Measurements from ENCODE around the gene EEF2.
"Not testable (repeated sequence)": the region's sequence is repeated elsewhere in the genome, so short reads cannot be mapped to it uniquely, and the experiment has no call there.

Gene EEF2

DNA sequence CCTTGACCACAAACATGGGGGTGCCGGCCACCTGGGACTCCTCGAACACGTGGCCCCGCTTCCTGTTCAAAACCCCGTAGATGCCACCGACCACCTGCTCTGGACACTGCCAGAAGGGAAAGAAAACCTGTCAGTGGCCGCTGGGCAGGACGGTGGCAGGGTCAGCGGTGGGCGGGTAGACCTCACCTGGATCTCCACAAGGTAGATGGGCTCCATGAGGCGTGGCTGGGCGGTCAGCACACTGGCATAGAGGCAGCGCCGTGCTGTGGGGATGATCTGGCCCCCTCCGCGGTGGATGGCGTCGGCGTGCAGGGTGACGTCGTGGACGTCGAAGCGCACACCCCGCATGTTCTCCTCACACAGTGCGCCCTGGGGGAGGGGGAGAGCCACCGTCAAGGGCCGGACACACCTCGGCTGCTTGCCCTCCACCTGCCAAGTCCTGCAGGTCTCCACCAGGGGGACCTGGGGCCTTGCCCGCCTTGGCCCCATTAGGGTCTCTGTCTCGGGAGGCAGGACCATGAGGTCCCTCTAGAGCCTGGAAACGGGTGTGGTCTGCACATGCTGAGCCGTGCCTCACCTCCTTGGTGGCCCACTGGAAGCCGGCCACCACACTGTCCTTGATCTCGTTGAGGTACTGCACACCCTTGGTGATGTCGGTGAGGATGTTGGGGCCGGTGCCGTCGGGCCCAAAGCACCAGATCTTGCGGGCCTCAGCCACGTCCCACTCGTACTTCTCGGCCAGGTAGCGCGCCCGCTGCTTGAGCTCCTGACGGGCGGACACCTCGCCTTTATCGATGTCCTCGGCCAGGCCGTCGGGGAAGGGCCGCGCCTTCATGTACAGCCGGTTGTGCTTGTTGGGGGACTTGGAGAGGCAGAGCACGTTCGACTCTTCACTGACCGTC lies 7.8 kb downstream of the EEF2 start:
- Mint-ChIP-seq H3K4me3 (peak overlapping the region in 1 of 2 donors; percentile 42), H3K36me3 (ENCODE audit: insufficient read depth) (peaks cover 83% of the 10 kb centered on the region), H3K9me3 (no peaks in the 10 kb centered on the region), H3K27ac (peak overlapping the region; percentile 28 to 86), H3K4me1 (ENCODE audit: low read depth in 2 of 2) (peaks cover 4 to 9% of the 10 kb centered on the region in 2 donors), H3K27me3 (no peaks in the 10 kb centered on the region)
- DNase-seq (no peak), ATAC-seq (replicated peaks) (peak; percentile 7)

DNA sequence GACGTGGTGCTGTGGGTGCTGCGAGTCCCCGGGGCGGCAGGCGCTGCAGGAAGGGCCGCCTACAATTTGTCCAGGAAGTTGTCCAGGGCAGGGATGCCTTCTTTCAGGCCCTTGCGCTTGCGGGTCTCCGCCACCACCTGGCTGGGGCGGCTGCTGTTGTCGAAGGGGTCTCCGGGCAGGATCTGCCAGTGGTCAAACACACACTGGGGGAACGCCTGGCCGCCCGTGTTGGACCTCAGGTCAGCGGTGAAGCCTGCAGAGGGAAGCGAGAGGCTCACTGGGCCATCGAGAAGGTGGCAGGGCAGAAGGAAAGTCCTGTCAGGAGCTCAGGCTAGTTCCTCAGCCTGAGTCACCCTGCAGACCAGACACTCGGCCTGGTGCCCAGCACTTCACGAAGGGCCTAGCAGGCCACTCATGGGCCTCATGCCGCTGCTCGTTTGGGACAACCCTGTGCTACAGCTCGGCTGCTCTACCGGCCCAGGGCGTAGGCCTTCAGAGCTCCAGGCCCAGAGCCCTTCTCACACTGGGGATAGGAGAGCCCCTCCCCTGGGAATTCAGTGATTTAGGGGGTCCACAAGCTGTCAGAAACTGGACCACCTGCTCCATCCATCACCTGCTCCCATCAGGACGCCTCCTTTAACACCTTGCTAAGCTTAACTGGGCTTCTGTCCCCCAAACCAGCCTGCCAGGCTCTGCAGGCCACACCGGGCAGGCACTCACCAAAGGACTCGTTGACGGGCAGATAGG lies 8.6 kb downstream of the EEF2 start:
- peaks cover 81% of the 10 kb centered on the region for H3K36me3 Mint-ChIP-seq (ENCODE audit: insufficient read depth)
- no peaks in the 10 kb centered on the region for H3K9me3 Mint-ChIP-seq
- ATAC-seq (replicated peaks), result no peak
- H3K27ac Mint-ChIP-seq, result peak overlapping the region; percentile 28 to 86
- no peak for DNase-seq
- no peaks in the 10 kb centered on the region for H3K27me3 Mint-ChIP-seq
- H3K4me1 Mint-ChIP-seq (ENCODE audit: low read depth in 2 of 2), result peaks cover 4 to 8% of the 10 kb centered on the region in 2 donors
- peak overlapping the region in 1 of 2 donors; percentile 34 for H3K4me3 Mint-ChIP-seq

DNA sequence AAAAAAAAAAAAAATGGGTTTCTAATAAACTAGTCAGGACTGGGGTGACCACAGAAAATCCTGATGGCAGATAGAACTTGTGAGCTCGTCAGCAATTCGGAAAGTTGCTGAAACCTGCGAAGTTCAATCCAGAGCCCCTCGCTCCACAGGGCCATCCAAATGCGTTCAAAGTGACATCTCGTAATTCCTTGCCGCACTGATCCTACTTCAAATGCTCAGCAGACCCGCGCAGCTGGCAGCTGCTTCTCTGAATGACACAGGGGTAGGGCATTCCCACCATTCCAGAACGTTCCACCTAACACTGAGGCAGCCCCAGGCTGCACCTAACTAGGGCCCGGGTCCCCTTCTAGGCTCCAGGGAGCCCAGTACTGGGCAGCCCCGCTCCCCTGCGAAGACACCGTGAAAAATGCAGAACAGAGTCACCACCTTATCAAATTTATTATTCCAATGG lies 9.6 kb downstream of the EEF2 start:
- peaks cover under 1 to 14% of the 10 kb centered on the region in 2 donors for H3K4me1 Mint-ChIP-seq (ENCODE audit: low read depth in 2 of 2)
- H3K36me3 Mint-ChIP-seq (ENCODE audit: insufficient read depth), result peaks cover 80% of the 10 kb centered on the region
- no peak overlapping the region for H3K4me3 Mint-ChIP-seq
- no peak for ATAC-seq (replicated peaks)
- no peaks in the 10 kb centered on the region for H3K27me3 Mint-ChIP-seq
- H3K27ac Mint-ChIP-seq, result peak overlapping the region in 1 of 2 donors; percentile 86
- DNase-seq, result no peak
- H3K9me3 Mint-ChIP-seq, result no peaks in the 10 kb centered on the region

DNA sequence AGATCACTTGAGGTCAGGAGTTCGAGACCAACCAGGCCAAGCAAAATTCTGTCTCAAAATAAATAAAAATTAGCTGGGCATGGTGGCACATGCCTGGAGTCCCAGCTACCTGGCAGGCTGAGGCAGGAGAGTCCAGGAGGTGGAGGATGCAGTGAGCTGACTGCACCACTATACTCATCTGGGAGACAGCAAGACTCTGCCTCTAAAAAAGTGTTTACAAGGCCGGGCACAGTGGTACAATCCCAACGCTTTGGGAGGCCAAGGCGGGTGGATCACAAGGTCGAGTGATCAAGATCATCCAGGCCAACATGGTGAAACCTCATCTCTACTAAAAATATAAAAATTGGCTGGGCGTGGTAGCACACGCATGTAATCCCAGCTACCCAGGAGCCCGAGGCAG lies 10.1 kb downstream of the EEF2 start:
- no peaks in the 10 kb centered on the region for H3K27me3 Mint-ChIP-seq
- H3K4me1 Mint-ChIP-seq (ENCODE audit: low read depth in 2 of 2), result peaks cover 6 to 19% of the 10 kb centered on the region in 2 donors
- no peak for DNase-seq
- ATAC-seq (replicated peaks), result no peak
- H3K9me3 Mint-ChIP-seq, result no peaks in the 10 kb centered on the region
- H3K4me3 Mint-ChIP-seq, result no peak overlapping the region
- peaks cover 79% of the 10 kb centered on the region for H3K36me3 Mint-ChIP-seq (ENCODE audit: insufficient read depth)
- peak overlapping the region in 1 of 2 donors; percentile 86 for H3K27ac Mint-ChIP-seq

DNA sequence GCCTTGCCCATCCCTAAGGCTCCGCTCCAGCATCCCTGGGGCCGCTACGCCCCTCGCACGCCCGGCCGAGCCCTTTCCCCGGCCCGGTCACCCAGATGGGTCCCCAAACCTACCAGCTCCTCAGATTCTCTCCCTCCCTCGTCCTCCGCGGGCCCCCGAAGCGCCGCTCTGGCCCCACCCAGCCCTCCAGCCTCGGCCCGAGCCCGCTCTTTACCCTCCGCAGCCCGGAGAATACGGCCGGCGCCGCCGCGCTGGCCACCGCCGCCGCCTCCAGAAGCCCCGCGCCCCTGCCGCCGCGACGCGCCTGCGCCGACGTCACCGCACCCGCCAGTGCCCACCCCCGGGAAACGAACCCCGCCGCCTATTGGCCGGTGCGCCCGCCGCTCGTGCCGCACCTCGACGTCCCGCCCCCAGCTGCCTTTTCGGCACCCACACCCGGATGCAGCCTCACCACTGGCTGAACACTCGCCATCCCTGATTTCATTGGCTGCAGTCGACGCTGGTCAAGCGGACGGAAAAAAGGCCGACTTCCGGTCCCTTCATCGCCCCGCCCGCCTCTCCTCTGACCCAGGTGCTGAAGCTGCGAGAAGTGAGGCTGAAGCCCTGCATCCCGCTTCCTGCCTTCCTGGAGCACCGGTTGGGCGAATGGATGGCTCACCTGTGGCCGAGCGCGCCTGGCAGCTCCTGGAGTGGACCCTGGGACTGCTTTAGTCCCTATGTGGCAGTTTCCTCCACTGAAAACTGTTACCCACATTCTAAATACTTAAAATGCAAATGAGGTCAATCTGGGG lies 14.3 kb downstream of the EEF2 start, which contains the start of gene DAPK3:
TSS of gene DAPK3 (minus strand) at position 292 of the 791 bp plus-strand sequence. CDS start 1,364 bp downstream, outside the sequence.
- Mint-ChIP-seq H3K27ac (peak within 1 kb of the TSS; percentile 78 to 90), H3K27me3 (no peaks in the 10 kb centered on the region), H3K4me1 (ENCODE audit: low read depth in 2 of 2) (peaks cover 22 to 29% of the 10 kb centered on the region in 2 donors), H3K36me3 (ENCODE audit: insufficient read depth) (peaks cover 57% of the 10 kb centered on the region), H3K9me3 (no peaks in the 10 kb centered on the region), H3K4me3 (peak within 1 kb of the TSS; percentile 89 to 94)
- DNase-seq (peak; percentile 82 to 84 (median 82)), ATAC-seq (replicated peaks) (peak; percentile 90)

DNA sequence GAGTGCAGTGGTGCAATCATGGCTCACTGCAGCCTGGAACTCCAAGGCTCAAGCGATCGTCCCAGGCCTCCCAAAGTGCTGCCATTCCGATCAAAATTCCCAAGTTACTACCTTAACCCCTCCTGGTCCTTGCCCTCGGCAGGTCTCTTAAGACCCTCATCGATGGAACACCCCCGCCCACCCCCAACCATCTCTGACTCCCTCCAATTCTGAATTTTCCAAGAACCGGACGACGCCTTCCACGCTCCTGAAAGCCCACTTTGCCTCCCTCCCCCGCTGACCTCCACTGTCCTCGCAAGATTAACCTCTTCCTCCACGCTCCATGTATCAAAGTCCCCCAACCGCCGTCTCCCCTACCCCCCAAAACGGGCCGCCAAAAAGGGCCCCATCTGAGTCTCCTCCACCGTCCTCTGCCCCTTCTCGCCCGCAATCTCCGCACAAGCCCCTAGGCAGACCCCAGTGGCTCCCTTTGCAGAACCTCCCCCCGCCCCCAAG lies 14.9 kb downstream of the EEF2 start:
- DNase-seq (no peak), ATAC-seq (replicated peaks) (no peak)
- H3K27me3 Mint-ChIP-seq, result no peaks in the 10 kb centered on the region
- peak overlapping the region; percentile 89 to 94 for H3K4me3 Mint-ChIP-seq
- no peaks in the 10 kb centered on the region for H3K9me3 Mint-ChIP-seq
- peaks cover 22 to 27% of the 10 kb centered on the region in 2 donors for H3K4me1 Mint-ChIP-seq (ENCODE audit: low read depth in 2 of 2)
- H3K27ac Mint-ChIP-seq, result peak overlapping the region; percentile 78 to 90
- H3K36me3 Mint-ChIP-seq (ENCODE audit: insufficient read depth), result peaks cover 50% of the 10 kb centered on the region

DNA sequence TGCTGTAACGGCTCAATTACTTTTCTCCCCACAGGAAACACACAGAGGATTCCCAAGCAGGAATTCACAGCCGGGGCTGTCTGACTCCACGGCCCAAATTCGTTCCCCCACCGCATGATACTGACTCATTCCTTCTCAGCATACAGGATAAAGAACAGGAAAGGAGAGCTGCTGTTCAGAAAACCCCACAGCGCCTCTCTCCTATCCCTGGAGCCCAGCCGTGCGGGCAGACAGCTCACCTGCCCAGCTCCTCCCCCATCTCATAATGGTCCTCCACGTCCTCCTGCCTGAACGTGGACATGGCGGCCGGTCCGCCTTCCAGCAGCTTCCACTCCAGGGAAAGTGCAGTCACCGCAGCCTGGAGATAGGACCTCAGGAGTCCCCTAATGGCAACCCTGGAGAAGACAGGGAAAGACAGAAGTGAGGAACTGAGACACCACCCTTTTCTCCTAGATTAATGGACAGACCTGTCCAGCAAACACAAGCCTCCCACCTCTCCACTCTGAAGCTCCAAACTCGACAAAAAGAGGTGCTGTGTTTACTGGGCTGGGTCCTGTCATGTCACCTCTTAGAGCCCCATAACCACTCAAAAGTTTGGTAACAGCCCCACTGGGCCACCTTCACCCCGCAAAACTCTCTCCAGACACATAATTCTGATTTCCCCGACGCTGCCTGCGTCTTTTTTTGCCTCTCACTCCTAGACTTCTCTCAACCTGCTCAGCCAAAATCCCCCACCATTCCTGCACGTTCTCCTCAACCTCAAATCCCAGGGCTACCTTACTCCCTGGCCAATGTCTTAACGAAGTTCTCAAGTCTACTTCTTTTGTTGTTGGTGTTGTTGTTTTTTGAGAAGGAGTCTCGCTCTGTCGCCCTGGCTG lies 15.6 kb downstream of the EEF2 start:
- Mint-ChIP-seq H3K9me3 (no peaks in the 10 kb centered on the region), H3K27me3 (no peaks in the 10 kb centered on the region), H3K4me3 (peak overlapping the region; percentile 89 to 94), H3K27ac (peak overlapping the region; percentile 78 to 90), H3K4me1 (ENCODE audit: low read depth in 2 of 2) (peaks cover 22 to 27% of the 10 kb centered on the region in 2 donors), H3K36me3 (ENCODE audit: insufficient read depth) (peaks cover 50% of the 10 kb centered on the region)
- DNase-seq (no peak), ATAC-seq (replicated peaks) (no peak)

DNA sequence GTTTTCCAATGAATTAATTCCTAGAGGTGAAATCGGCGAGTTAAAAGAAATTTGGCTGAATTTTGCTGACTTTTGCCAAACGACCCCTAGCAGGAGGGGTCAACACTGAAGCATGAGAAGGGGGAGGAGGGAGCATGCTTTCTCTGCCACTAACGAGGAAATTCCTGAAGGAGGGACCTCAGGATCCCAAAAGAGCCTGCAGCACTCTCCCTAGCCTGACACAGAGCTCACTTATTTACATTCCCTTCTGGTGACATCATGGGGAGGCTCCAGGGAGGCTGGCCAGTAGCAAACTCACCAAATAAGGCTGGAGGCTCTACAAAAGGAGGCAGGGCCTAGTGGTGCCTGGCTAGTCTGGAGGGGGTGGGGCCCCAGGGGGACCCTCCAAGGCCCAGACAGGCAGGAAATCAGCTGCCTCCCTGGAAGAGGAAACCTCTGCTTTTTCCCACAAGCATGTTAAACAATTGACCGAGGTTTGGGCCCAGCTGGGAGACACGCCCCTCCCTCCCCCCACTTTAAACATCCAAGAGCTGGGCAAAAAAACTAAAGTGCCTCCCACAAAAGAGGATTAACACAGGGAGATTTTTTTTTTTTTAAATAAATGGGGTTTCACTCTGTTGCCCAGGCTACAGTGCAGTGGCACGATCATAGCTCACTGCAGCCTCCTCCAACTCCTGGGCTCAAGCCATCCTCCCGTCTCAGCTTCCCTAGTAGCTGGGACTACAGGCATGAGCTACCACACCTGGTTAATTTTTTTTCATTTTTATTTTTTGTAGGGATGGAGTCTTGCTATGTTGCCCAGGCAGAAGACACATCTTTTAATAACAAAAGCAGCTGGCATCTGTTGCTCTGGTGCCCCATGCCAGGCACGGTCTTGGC lies 16.5 kb downstream of the EEF2 start:
- ATAC-seq (replicated peaks) (no peak), DNase-seq (no peak)
- H3K27ac Mint-ChIP-seq, result peak overlapping the region; percentile 78 to 90
- peak overlapping the region; percentile 89 to 94 for H3K4me3 Mint-ChIP-seq
- no peaks in the 10 kb centered on the region for H3K9me3 Mint-ChIP-seq
- H3K4me1 Mint-ChIP-seq (ENCODE audit: low read depth in 2 of 2), result peaks cover 22 to 27% of the 10 kb centered on the region in 2 donors
- H3K36me3 Mint-ChIP-seq (ENCODE audit: insufficient read depth), result peaks cover 52% of the 10 kb centered on the region
- H3K27me3 Mint-ChIP-seq, result no peaks in the 10 kb centered on the region

DNA sequence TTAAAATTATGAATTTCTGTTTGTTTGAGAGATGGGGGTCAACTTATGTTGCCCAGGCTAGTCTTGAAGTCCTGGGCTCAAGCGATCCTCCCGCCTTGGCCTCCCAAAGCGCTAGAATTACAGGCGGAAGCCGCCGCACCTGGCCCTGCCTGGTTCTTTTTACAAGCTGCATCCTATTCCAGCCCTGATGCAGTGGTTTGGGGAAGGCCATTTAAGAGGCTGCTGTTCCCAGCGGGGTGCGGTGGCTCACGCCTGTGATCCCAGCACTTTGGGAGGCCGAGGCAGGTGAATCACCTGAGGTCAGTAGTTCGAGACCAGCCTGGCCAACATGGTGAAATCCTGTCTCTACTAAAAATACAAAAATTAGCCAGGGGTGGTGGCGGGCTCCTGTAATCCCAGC lies 17.3 kb downstream of the EEF2 start:
- ATAC-seq (replicated peaks); H3K27ac Mint-ChIP-seq; H3K27me3 Mint-ChIP-seq; H3K9me3 Mint-ChIP-seq; DNase-seq; H3K4me3 Mint-ChIP-seq: not testable (repeated sequence)
- Mint-ChIP-seq H3K36me3 (ENCODE audit: insufficient read depth) (peaks cover 56% of the 10 kb centered on the region), H3K4me1 (ENCODE audit: low read depth in 2 of 2) (peaks cover 22 to 27% of the 10 kb centered on the region in 2 donors)

DNA sequence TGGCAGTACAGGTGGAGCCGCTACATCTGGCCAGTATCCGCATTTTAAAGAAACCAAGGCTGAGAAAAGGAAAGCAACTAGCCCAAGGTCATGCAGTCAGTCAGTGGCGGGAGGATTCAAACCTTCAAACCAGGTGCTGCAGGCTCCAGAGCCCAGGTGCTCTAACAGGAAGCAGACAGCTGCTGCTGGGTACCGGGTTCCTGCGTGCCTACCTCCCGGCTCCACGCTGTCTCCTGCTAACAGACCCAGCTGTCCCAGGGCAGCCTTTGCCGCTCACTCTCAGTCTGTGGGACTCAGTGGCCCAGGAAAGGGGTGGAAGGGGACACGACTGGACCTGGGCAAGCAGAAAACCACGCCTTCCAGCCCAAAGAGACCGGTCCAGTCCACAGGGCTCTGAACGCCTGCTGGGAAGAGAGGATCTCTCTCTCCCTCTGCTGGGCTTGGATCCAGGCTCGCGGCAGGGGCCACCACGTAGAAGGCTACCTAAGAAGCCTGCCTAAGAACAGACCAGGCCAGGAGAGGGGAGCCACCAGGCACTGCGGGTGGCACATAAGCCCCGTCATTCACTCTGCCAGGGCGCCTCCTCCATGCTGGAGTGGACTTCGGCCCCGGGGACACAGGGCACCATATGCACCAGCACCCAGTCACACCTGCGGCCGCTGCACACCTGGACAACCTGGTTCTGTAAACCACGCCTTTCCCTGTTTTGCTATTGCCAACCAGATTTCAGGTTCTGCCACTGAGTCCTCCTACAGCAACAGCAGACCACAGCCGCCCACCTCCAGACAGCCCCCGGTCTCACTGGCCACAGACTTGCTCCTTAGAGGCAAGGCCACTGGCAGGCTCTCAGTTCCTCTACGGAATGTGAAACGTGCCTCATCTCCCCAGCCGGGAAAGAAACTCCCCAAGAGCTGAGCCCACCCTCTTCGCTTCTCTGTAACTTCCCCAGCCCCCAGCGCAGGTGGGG lies 18.9 kb downstream of the EEF2 start:
- DNase-seq, result no peak
- no peak for ATAC-seq (replicated peaks)
- H3K27me3 Mint-ChIP-seq, result no peaks in the 10 kb centered on the region
- H3K4me3 Mint-ChIP-seq, result no peak overlapping the region
- H3K27ac Mint-ChIP-seq, result peak overlapping the region in 1 of 2 donors; percentile 67
- peaks cover 22 to 26% of the 10 kb centered on the region in 2 donors for H3K4me1 Mint-ChIP-seq (ENCODE audit: low read depth in 2 of 2)
- no peaks in the 10 kb centered on the region for H3K9me3 Mint-ChIP-seq
- H3K36me3 Mint-ChIP-seq (ENCODE audit: insufficient read depth), result peaks cover 53% of the 10 kb centered on the region

All from effector memory CD8-positive, alpha-beta T cell (primary cell).